Hepatocyte (in vitro differentiated cells): Measurements from ENCODE around the gene GPR21. TPM values are rescaled to one million over a fixed set of nuclear protein-coding genes. Genes with fewer than 3 reads are reported as not detected.

Experiments used
- DNase-seq: peaks from one replicate; pipeline ENCODE4 v3.0.0-alpha.2; 2016; ENCODE audit warnings: low spot score
- H2AFZ ChIP-seq: fragments of 200-600 bp; sonication (generic); 2 replicates; pipeline ENCODE4 v1.6.0; 2016; ENCODE audit warnings: antibody characterized with exemption, mild to moderate bottlenecking
- H3K27ac ChIP-seq: fragments of 200-600 bp; sonication (generic); 2 replicates; pipeline ENCODE4 v1.5.1; 2016; ENCODE audit warnings: mild to moderate bottlenecking
- H3K27me3 ChIP-seq: fragments of 200-600 bp; sonication (generic); 2 replicates; pipeline ENCODE4 v1.6.1; 2016
- H3K36me3 ChIP-seq: fragments of 200-600 bp; sonication (generic); replicated peaks from 2 replicates; pipeline ENCODE4 v1.5.1; 2016; ENCODE audit warnings: low read depth; ENCODE audit not compliant: insufficient read depth
- H3K4me1 ChIP-seq: fragments of 200-600 bp; sonication (generic); 2 replicates; pipeline ENCODE4 v1.5.1; 2016; ENCODE audit warnings: mild to moderate bottlenecking, moderate library complexity; ENCODE audit not compliant: insufficient read depth
- H3K4me2 ChIP-seq: fragments of 200-600 bp; sonication (generic); 2 replicates; pipeline ENCODE4 v1.6.0; 2016
- H3K4me3 ChIP-seq: fragments of 200-600 bp; sonication (generic); 2 replicates; pipeline ENCODE4 v1.5.1; 2016; ENCODE audit warnings: mild to moderate bottlenecking
- H3K79me2 ChIP-seq: fragments of 200-600 bp; sonication (generic); 2 replicates; pipeline ENCODE4 v1.6.0; 2017; ENCODE audit warnings: mild to moderate bottlenecking
- H3K9me2 ChIP-seq: fragments of 200-600 bp; sonication (generic); replicated peaks from 2 replicates; pipeline ENCODE4 v1.6.0; 2017; ENCODE audit warnings: mild to moderate bottlenecking; ENCODE audit not compliant: insufficient read depth
- H3K9me3 ChIP-seq: fragments of 200-600 bp; sonication (generic); 2 replicates; pipeline ENCODE4 v1.5.1; 2016; ENCODE audit warnings: low read depth, mild to moderate bottlenecking
- H4K20me1 ChIP-seq: fragments of 200-600 bp; sonication (generic); 2 replicates; pipeline ENCODE4 v1.6.0; 2016; ENCODE audit warnings: mild to moderate bottlenecking; ENCODE audit not compliant: insufficient read depth, poor library complexity, severe bottlenecking
- EZH2 ChIP-seq: fragments of 200-600 bp; sonication (generic); IDR thresholded peaks from 2 replicates; pipeline ENCODE4 v1.6.1; 2016; ENCODE audit warnings: antibody characterized with exemption, mild to moderate bottlenecking, borderline replicate concordance
- EZH2phosphoT487 ChIP-seq: fragments of 200-600 bp; sonication (generic); IDR thresholded peaks from one replicate; pipeline ENCODE4 v1.6.1; 2018; ENCODE audit warnings: antibody characterized with exemption, mild to moderate bottlenecking, low read depth, moderate library complexity; ENCODE audit not compliant: unreplicated experiment, severe bottlenecking
- WGBS: methylation state at CpG from one replicate; pipeline ENCODE4 v1.1.6; 2016; ENCODE audit warnings: low lambda C conversion rate; ENCODE audit errors: missing lambda C conversion rate; 5-methylcytosine and 5-hydroxymethylcytosine counted together
- polyA plus RNA-seq: library from polyadenylated mRNA; unstranded; fragments of >200 nt; fragmentation: Nextera tagmentation; extraction: Ambion mirVana; gene quantifications from 2 replicates; pipeline ENCODE4 v1.2.1, GENCODE V29; 2016
- total RNA-seq: library from RNA; depleted of rRNA; stranded (reverse); fragments of >200 nt; gene quantifications from 2 replicates; pipeline ENCODE4 v1.2.3, GENCODE V29; 2014
- TF ChIP-seq, protein P1 (sequence below): fragments of 200-600 bp; sonication (generic); IDR thresholded peaks from 2 replicates; pipeline ENCODE4 v1.5.1; 2016; ENCODE audit warnings: antibody characterized with exemption, mild to moderate bottlenecking; ENCODE audit not compliant: poor library complexity

The GPR21 gene
- total and polyA plus RNA-seq, 2 experiments from 2014 or later = 0.50 to 0.75 TPM

DNA sequence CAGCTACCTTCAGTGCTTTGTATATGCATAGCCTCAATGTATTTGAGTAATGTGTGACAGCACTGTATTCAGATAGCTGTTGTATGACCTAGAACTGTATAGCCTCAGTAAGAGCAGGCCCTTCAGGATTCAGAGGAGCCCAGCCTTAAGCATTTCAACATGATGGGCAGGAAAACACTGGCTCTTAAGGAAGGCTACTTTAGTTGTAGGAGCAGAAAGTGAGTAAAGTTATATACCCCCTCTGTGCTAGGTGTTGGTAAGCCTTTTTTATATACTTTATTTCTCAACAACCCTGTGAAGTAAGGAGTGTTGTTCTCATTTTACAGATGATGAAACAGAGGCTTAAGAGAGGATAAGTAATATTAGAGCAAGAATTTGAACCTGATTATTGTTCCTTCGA, 1.5 kb upstream of the GPR21 start:
- no peak for TF ChIP-seq EZH2
- no peak for TF ChIP-seq EZH2phosphoT487
- TF ChIP-seq, protein P1, sequence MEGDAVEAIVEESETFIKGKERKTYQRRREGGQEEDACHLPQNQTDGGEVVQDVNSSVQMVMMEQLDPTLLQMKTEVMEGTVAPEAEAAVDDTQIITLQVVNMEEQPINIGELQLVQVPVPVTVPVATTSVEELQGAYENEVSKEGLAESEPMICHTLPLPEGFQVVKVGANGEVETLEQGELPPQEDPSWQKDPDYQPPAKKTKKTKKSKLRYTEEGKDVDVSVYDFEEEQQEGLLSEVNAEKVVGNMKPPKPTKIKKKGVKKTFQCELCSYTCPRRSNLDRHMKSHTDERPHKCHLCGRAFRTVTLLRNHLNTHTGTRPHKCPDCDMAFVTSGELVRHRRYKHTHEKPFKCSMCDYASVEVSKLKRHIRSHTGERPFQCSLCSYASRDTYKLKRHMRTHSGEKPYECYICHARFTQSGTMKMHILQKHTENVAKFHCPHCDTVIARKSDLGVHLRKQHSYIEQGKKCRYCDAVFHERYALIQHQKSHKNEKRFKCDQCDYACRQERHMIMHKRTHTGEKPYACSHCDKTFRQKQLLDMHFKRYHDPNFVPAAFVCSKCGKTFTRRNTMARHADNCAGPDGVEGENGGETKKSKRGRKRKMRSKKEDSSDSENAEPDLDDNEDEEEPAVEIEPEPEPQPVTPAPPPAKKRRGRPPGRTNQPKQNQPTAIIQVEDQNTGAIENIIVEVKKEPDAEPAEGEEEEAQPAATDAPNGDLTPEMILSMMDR = no peak
- Histone ChIP-seq H3K27ac (peak overlapping the region; percentile 5), H3K4me1 (peaks cover 2% of the 10 kb centered on the region), H3K9me3 (no peaks in the 10 kb centered on the region), H3K4me3 (no peak overlapping the region), H2AFZ (no peak overlapping the region), H3K27me3 (no peaks in the 10 kb centered on the region), H3K36me3 (no peaks in the 10 kb centered on the region), H3K9me2 (no peaks in the 10 kb centered on the region), H3K79me2 (peaks cover 10% of the 10 kb centered on the region), H4K20me1 (no peaks in the 10 kb centered on the region), H3K4me2 (no peak overlapping the region)
- no peak for DNase-seq
- WGBS = 80% methylated on average over 1 of the region's 1 CpG

GRCh38 chr9:123033864-123034601, 566 bp downstream of the GPR21 start:
- H3K4me3 ChIP-seq = no peak overlapping the region
- DNase-seq = peak; percentile 8
- H3K27me3 ChIP-seq = no peaks in the 10 kb centered on the region
- 73% methylated on average over 8 of the region's 8 CpGs for WGBS
- no peaks in the 10 kb centered on the region for H3K4me1 ChIP-seq
- no peak overlapping the region for H2AFZ ChIP-seq
- H3K4me2 ChIP-seq = peak overlapping the region; percentile 50
- TF ChIP-seq, protein P1 = no peak
- TF ChIP-seq EZH2phosphoT487 (no peak), EZH2 (no peak)
- no peaks in the 10 kb centered on the region for H3K36me3 ChIP-seq
- H3K9me2 ChIP-seq = no peaks in the 10 kb centered on the region
- H3K9me3 ChIP-seq = no peaks in the 10 kb centered on the region
- no peak overlapping the region for H3K27ac ChIP-seq
- H3K79me2 ChIP-seq = peaks cover 13% of the 10 kb centered on the region
- no peaks in the 10 kb centered on the region for H4K20me1 ChIP-seq

GRCh38 chr9:123034881-123035510, 1.5 kb downstream of the GPR21 start:
- H2AFZ ChIP-seq = no peak overlapping the region
- no peaks in the 10 kb centered on the region for H3K36me3 ChIP-seq
- peaks cover 13% of the 10 kb centered on the region for H3K79me2 ChIP-seq
- H3K4me1 ChIP-seq = no peaks in the 10 kb centered on the region
- 89% methylated on average over 13 of the region's 13 CpGs for WGBS
- no peaks in the 10 kb centered on the region for H3K27me3 ChIP-seq
- TF ChIP-seq EZH2 = no peak
- no peak for TF ChIP-seq EZH2phosphoT487
- TF ChIP-seq, protein P1 = no peak
- H3K4me2 ChIP-seq = peak overlapping the region; percentile 9
- H3K27ac ChIP-seq = no peak overlapping the region
- no peak for DNase-seq
- H3K9me3 ChIP-seq = no peaks in the 10 kb centered on the region
- no peaks in the 10 kb centered on the region for H3K9me2 ChIP-seq
- no peaks in the 10 kb centered on the region for H4K20me1 ChIP-seq
- no peak overlapping the region for H3K4me3 ChIP-seq
